Measurements from ENCODE around the gene ELOVL7.

GRCh38 chr5:60779466-60779865 lies 64.6 kb downstream of the ELOVL7 start:
- TF ChIP-seq REST (IDR thresholded peaks at IDR 0.05; ENCODE audit: insufficient read depth in 1 of 2, low read depth in 2 of 2, low read length in 2 of 2) (no peak), POLR2AphosphoS5 (IDR thresholded peaks at IDR 0.05; ENCODE audit: low read depth, low read length) (no peak), TAF1 (IDR thresholded peaks at IDR 0.05; ENCODE audit: borderline replicate concordance, insufficient read depth, low read length) (no peak), FOXP2 (optimal IDR thresholded peaks at IDR 0.05; ENCODE audit: borderline replicate concordance, extremely low read depth, extremely low read length, insufficient read depth) (no peak)
